Ovary (tissue), 3 donors: ENCODE data around the gene CFDP1.

Source experiments
- CTCF ChIP-seq, 3 donors: fragments of 450-650 bp in 2 of 3; fragments of 200-600 bp in 1 of 3; IDR thresholded peaks; one replicate each; pipeline versions ENCODE4 v1.5.1 to v1.8.0; 2016 to 2022; ENCODE audit warnings: antibody characterized with exemption in 3 of 3, mild to moderate bottlenecking in 1 of 3
- EP300 ChIP-seq: sonication (generic); formaldehyde crosslinking; IDR thresholded peaks from one replicate; pipeline ENCODE4 v1.6.1; 2017; ENCODE audit warnings: antibody characterized with exemption
- donor health status: DM: no; HTN: no; CAD: no.

- TF ChIP-seq CTCF (IDR thresholded peaks at IDR 0.05) = no peak
- TF ChIP-seq EP300 = no peak
Measured at GRCh38 chr16:75394941-75395340, 38.4 kb downstream of the CFDP1 start.
